ENCODE measurements around the gene PDLIM3. TPM values are rescaled to one million over a fixed set of nuclear protein-coding genes. Genes with fewer than 3 reads are reported as not detected.
"Not testable (repeated sequence)": the region's sequence is repeated elsewhere in the genome, so short reads cannot be mapped to it uniquely, and the experiment has no call there.

Gene PDLIM3
- total RNA-seq, 2 experiments from 2014 or later: not detected

- POLR2A ChIA-PET: no interaction called here
Observed at GRCh38 chr4:185524888-185525863, 10.1 kb downstream of the PDLIM3 start.

GRCh38 chr4:185523862-185524261 is 11.4 kb downstream of the PDLIM3 start:
- Mint-ChIP-seq H3K4me1 (no peaks in the 10 kb centered on the region), H3K27me3 (peaks cover 32% of the 10 kb centered on the region), H3K27ac (no peak overlapping the region), H3K9me3 (no peaks in the 10 kb centered on the region), H3K36me3 (ENCODE audit: low read depth) (no peaks in the 10 kb centered on the region), H3K4me3 (no peak overlapping the region)
- ChIA-PET POLR2A (no interaction called here), CTCF (no interaction called here)
- no peak for DNase-seq

More at GRCh38 chr4:185524888-185525863, 10.1 kb downstream of the PDLIM3 start:
- CTCF ChIA-PET: interaction anchor here (0.6 kb wide), 1 partner anchor 94 kb away, joined by 3 read pairs; no protein-coding TSS in a partner anchor
- H3K9me3 Mint-ChIP-seq: no peaks in the 10 kb centered on the region
- H3K27ac Mint-ChIP-seq: no peak overlapping the region
- DNase-seq: no peak
- H3K4me3 Mint-ChIP-seq: no peak overlapping the region
- no peaks in the 10 kb centered on the region for H3K4me1 Mint-ChIP-seq
- H3K36me3 Mint-ChIP-seq (ENCODE audit: low read depth): no peaks in the 10 kb centered on the region
- H3K27me3 Mint-ChIP-seq: peaks cover 35% of the 10 kb centered on the region

GRCh38 chr4:185522451-185522850 is 12.9 kb downstream of the PDLIM3 start:
- Mint-ChIP-seq H3K27ac (no peak overlapping the region), H3K9me3 (no peaks in the 10 kb centered on the region), H3K4me3 (no peak overlapping the region), H3K36me3 (ENCODE audit: low read depth) (no peaks in the 10 kb centered on the region), H3K4me1 (no peaks in the 10 kb centered on the region), H3K27me3 (peaks cover 33% of the 10 kb centered on the region)
- ChIA-PET CTCF (no interaction called here), POLR2A (no interaction called here)
- no peak for DNase-seq

- peaks cover 33% of the 10 kb centered on the region for H3K27me3 Mint-ChIP-seq
- no peaks in the 10 kb centered on the region for H3K9me3 Mint-ChIP-seq
- DNase-seq: no peak
- ChIA-PET POLR2A (no interaction called here), CTCF (no interaction called here)
- H3K4me3 Mint-ChIP-seq: no peak overlapping the region
- H3K27ac Mint-ChIP-seq: no peak overlapping the region
- no peaks in the 10 kb centered on the region for H3K4me1 Mint-ChIP-seq
- H3K36me3 Mint-ChIP-seq (ENCODE audit: low read depth): no peaks in the 10 kb centered on the region
Observed at GRCh38 chr4:185520119-185520518, 15.2 kb downstream of the PDLIM3 start.

GRCh38 chr4:185518494-185518893 is 16.8 kb downstream of the PDLIM3 start:
- CTCF ChIA-PET: no interaction called here
- Mint-ChIP-seq H3K4me1 (peaks cover 7% of the 10 kb centered on the region), H3K27ac (no peak overlapping the region), H3K36me3 (ENCODE audit: low read depth) (no peaks in the 10 kb centered on the region), H3K4me3 (no peak overlapping the region), H3K27me3 (peaks cover 40% of the 10 kb centered on the region), H3K9me3 (no peaks in the 10 kb centered on the region)
- POLR2A ChIA-PET: no interaction called here
- no peak for DNase-seq

GRCh38 chr4:185518069-185518468 is 17.2 kb downstream of the PDLIM3 start:
- H3K27ac Mint-ChIP-seq: no peak overlapping the region
- no peak overlapping the region for H3K4me3 Mint-ChIP-seq
- H3K36me3 Mint-ChIP-seq (ENCODE audit: low read depth): no peaks in the 10 kb centered on the region
- H3K27me3 Mint-ChIP-seq: peaks cover 42% of the 10 kb centered on the region
- no peak for DNase-seq
- no peaks in the 10 kb centered on the region for H3K9me3 Mint-ChIP-seq
- H3K4me1 Mint-ChIP-seq: peaks cover 10% of the 10 kb centered on the region
- CTCF ChIA-PET: no interaction called here
- POLR2A ChIA-PET: no interaction called here

GRCh38 chr4:185515248-185515647 is 20.1 kb downstream of the PDLIM3 start:
- no peaks in the 10 kb centered on the region for H3K36me3 Mint-ChIP-seq (ENCODE audit: low read depth)
- DNase-seq: no peak
- peaks cover 60% of the 10 kb centered on the region for H3K27me3 Mint-ChIP-seq
- H3K27ac Mint-ChIP-seq: no peak overlapping the region
- ChIA-PET CTCF (no interaction called here), POLR2A (no interaction called here)
- H3K9me3 Mint-ChIP-seq: no peaks in the 10 kb centered on the region
- H3K4me1 Mint-ChIP-seq: peaks cover 14% of the 10 kb centered on the region
- no peak overlapping the region for H3K4me3 Mint-ChIP-seq

- H3K27ac Mint-ChIP-seq: no peak overlapping the region
- no peak for DNase-seq
- CTCF ChIA-PET: interaction anchor here (1.1 kb wide), 1 partner anchor 84 kb away, joined by 3 read pairs; no protein-coding TSS in a partner anchor
Observed at GRCh38 chr4:185514182-185514697, 21.1 kb downstream of the PDLIM3 start.

GRCh38 chr4:185513489-185514181 is 21.7 kb downstream of the PDLIM3 start:
- no peaks in the 10 kb centered on the region for H3K36me3 Mint-ChIP-seq (ENCODE audit: low read depth)
- H3K9me3 Mint-ChIP-seq: no peaks in the 10 kb centered on the region
- peaks cover 14% of the 10 kb centered on the region for H3K4me1 Mint-ChIP-seq
- no peak overlapping the region for H3K4me3 Mint-ChIP-seq
- ChIA-PET CTCF (interaction anchor here (1.1 kb wide), 1 partner anchor 85 kb away, joined by 3 read pairs; no protein-coding TSS in a partner anchor), POLR2A (no interaction called here)
- no peak overlapping the region for H3K27ac Mint-ChIP-seq
- H3K27me3 Mint-ChIP-seq: peaks cover 65% of the 10 kb centered on the region
- DNase-seq: no peak

More at GRCh38 chr4:185514182-185514697, 21.1 kb downstream of the PDLIM3 start:
- peaks cover 65% of the 10 kb centered on the region for H3K27me3 Mint-ChIP-seq
- H3K9me3 Mint-ChIP-seq: no peaks in the 10 kb centered on the region
- POLR2A ChIA-PET: no interaction called here
- peaks cover 14% of the 10 kb centered on the region for H3K4me1 Mint-ChIP-seq
- H3K36me3 Mint-ChIP-seq (ENCODE audit: low read depth): no peaks in the 10 kb centered on the region
- H3K4me3 Mint-ChIP-seq: no peak overlapping the region

- no peak for DNase-seq
- no peak overlapping the region for H3K27ac Mint-ChIP-seq
- H3K9me3 Mint-ChIP-seq: no peaks in the 10 kb centered on the region
- peaks cover 71% of the 10 kb centered on the region for H3K27me3 Mint-ChIP-seq
- CTCF ChIA-PET: interaction anchor here (0.6 kb wide), 1 partner anchor 1076 kb away, joined by 5 read pairs; no protein-coding TSS in a partner anchor
- no peaks in the 10 kb centered on the region for H3K36me3 Mint-ChIP-seq (ENCODE audit: low read depth)
- H3K4me3 Mint-ChIP-seq: no peak overlapping the region
- POLR2A ChIA-PET: no interaction called here
- H3K4me1 Mint-ChIP-seq: peaks cover 14% of the 10 kb centered on the region
Observed at GRCh38 chr4:185512516-185512915, 22.8 kb downstream of the PDLIM3 start.

- H3K4me3 Mint-ChIP-seq; H3K27ac Mint-ChIP-seq; H3K36me3 Mint-ChIP-seq (ENCODE audit: low read depth); DNase-seq; H3K9me3 Mint-ChIP-seq; POLR2A ChIA-PET: not testable (repeated sequence)
- Mint-ChIP-seq H3K27me3 (peaks cover 63% of the 10 kb centered on the region), H3K4me1 (peaks cover 14% of the 10 kb centered on the region)
- CTCF ChIA-PET: interaction anchor here (0.7 kb wide), 1 partner anchor 82 kb away, joined by 3 read pairs; no protein-coding TSS in a partner anchor
Observed at GRCh38 chr4:185511243-185511642, 24.1 kb downstream of the PDLIM3 start.

GRCh38 chr4:185510806-185511205 is 24.5 kb downstream of the PDLIM3 start:
- CTCF ChIA-PET: interaction anchor here (0.7 kb wide), 1 partner anchor 81 kb away, joined by 3 read pairs; no protein-coding TSS in a partner anchor
- DNase-seq: no peak
- H3K9me3 Mint-ChIP-seq: no peaks in the 10 kb centered on the region
- POLR2A ChIA-PET: no interaction called here
- no peak overlapping the region for H3K27ac Mint-ChIP-seq
- peaks cover 65% of the 10 kb centered on the region for H3K27me3 Mint-ChIP-seq
- H3K4me1 Mint-ChIP-seq: peaks cover 14% of the 10 kb centered on the region
- no peaks in the 10 kb centered on the region for H3K36me3 Mint-ChIP-seq (ENCODE audit: low read depth)
- H3K4me3 Mint-ChIP-seq: no peak overlapping the region

- POLR2A ChIA-PET: no interaction called here
- peaks cover 5% of the 10 kb centered on the region for H3K4me1 Mint-ChIP-seq
- H3K27me3 Mint-ChIP-seq: peaks cover 53% of the 10 kb centered on the region
- DNase-seq: no peak
- H3K27ac Mint-ChIP-seq: no peak overlapping the region
- H3K36me3 Mint-ChIP-seq (ENCODE audit: low read depth): no peaks in the 10 kb centered on the region
- H3K9me3 Mint-ChIP-seq: no peaks in the 10 kb centered on the region
- no peak overlapping the region for H3K4me3 Mint-ChIP-seq
- CTCF ChIA-PET: no interaction called here
Observed at GRCh38 chr4:185508181-185508580, 27.1 kb downstream of the PDLIM3 start.

All from activated CD4-positive, alpha-beta memory T cell treated with anti-CD3 and anti-CD28 coated beads, Interleukin-2, amount 10 ng/mL, durations not matched to agents 7 days and 5 days (primary cell).